NCI-H2107 treated with DMSO at 0.1 percent for 48 hours (cell line): ENCODE measurements around the gene PPM1M.

Experiments
- DNase-seq: peaks from one replicate; lab custom pipeline; 2025; ENCODE audit not compliant: unreplicated experiment; lab: John Stamatoyannopoulos, UW

The PPM1M gene

DNA sequence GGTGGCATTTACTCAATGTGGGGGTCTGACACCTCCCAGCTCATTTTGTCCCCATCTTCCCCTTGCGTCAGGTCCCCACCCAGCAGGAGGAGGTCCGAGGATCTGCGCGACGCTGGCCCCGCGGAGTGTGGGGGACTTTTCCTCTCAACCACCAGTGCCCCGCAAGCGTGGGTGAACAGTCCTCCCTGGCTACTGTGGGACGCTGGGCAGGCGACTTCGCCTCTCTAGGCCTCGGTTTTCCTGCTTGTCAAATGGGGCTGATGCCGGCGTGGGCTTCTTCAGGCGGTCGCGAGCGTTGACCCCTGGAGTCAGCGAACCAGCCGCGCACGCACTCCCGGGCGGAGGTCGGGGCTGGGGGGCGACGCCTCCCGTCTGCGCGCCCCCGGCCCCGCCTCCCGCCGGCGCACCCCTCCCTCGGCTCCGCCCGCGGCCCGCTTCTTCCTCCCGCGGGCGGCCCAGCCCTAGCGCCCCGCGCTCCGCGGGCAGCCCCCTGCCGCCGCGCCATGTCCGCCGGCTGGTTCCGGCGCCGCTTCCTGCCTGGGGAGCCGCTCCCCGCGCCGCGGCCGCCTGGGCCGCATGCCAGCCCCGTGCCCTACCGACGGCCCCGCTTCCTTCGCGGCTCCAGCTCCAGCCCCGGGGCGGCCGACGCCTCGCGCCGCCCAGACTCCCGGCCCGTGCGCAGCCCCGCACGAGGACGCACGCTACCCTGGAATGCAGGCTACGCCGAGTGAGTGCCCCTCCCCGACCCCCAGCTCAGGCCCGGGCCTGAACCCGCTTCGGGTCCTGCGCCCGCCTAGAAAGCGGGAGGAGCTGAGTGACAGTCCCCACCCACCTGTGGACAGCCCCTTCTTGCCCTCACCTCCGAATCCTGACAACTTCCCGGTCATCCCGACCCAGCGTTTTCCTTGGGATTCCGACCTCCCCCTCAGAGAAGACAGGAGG lies at the start of gene PPM1M:
PPM1M (plus strand) TSS at position 438 of the 942 bp plus-strand sequence; CDS start at position 504, 66 bp downstream.
- DNase-seq = no peak

- no peak for DNase-seq
Observed at GRCh38 chr3:52195823-52196331, 49.7 kb upstream of the PPM1M start.

GRCh38 chr3:52196977-52197376 lies 48.6 kb upstream of the PPM1M start:
- no peak for DNase-seq

DNA sequence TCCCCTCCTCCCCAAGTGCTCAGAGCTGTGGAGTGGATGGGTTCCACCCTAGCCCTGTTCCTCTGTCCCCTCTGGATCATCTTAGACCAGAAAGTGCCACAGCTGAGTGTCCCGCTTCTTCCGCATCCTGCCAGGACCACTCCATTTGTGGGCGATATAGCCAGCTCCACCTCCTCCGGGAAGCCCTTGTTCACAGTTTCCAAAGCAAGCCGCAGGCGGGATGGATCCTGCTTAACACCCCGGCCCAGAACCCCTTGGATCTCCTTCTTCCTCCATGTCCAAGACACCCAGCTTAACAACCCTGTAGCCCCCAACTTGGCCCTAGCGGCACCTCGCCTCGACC lies 48.1 kb upstream of the PPM1M start:
- DNase-seq = no peak

DNA sequence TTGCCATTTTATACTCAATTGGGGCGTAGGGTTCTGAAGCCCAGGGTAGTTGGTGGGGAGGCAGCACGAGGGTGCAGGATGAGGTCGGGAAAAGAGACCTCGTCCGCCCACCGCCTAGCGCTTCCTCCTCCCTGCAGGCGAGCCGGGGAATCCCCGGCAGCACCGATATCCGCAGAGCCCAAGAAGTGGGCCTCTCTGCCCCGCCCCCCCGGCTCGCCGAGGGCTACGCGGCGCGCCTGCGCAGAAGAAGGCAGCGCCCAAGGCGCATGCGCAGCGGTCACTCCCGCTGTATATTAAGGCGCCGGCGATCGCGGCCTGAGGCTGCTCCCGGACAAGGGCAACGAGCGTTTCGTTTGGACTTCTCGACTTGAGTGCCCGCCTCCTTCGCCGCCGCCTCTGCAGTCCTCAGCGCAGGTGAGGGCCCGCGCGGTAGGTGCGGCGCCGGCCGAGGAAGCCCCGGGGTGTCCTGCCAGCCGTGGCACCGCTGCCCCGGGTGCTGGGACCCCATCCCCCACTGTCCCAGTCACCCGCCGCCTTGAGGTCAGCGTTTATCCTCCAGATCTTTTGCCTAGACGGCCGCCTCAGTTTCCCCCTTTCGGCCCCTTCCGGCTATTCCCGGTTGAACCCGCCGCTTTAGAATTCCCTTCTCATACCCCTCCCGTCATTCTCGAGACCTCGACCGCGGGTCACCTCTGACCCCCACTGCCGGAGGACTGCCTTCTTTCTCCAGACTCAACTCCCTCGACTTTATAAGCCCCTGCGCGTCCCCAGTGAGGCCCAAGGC lies 47.5 kb upstream of the PPM1M start, which contains the start of gene ALAS1:
ALAS1 (plus strand) TSS at position 319 of the 784 bp plus-strand sequence. CDS start 1,082 bp downstream, outside the sequence.
- peak; percentile 28 for DNase-seq

GRCh38 chr3:52198643-52199608 lies 46.6 kb upstream of the PPM1M start:
- no peak for DNase-seq

DNA sequence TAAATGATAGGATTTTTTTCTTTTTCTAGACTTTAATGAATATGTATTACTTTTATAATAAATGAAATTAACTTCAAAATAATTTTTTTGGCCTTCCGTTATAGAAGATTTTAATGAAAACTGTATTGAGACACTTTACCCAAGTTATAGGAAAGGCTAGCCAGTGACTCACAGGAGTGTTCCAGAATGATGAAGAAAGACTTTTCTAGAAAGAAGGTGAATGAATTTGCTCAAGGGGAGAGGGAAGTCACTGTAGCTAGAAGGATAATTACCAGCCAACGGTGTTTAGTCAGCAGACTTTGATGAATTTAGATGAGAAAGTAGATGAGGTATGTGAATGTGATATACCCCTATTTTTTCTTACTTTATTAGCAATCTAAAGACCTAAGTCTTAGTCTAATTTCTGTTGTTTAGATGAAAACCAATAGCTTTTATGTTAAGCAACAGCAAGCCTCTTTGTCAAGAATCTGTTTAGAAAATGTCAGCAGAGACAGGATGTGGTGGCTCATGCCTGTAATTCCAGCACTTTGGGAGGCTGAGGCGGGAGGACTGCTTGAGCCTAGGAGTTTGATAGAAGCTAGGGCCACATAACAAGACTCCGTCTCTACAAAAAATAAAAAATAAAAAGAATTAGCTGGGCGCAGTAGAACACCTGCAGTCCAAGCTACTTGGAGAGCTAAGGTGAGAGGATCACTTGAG lies 44.4 kb upstream of the PPM1M start:
- no peak for DNase-seq

GRCh38 chr3:52202384-52203077 lies 43.0 kb upstream of the PPM1M start:
- DNase-seq = no peak

GRCh38 chr3:52203701-52204100 lies 41.9 kb upstream of the PPM1M start:
- DNase-seq = no peak

DNA sequence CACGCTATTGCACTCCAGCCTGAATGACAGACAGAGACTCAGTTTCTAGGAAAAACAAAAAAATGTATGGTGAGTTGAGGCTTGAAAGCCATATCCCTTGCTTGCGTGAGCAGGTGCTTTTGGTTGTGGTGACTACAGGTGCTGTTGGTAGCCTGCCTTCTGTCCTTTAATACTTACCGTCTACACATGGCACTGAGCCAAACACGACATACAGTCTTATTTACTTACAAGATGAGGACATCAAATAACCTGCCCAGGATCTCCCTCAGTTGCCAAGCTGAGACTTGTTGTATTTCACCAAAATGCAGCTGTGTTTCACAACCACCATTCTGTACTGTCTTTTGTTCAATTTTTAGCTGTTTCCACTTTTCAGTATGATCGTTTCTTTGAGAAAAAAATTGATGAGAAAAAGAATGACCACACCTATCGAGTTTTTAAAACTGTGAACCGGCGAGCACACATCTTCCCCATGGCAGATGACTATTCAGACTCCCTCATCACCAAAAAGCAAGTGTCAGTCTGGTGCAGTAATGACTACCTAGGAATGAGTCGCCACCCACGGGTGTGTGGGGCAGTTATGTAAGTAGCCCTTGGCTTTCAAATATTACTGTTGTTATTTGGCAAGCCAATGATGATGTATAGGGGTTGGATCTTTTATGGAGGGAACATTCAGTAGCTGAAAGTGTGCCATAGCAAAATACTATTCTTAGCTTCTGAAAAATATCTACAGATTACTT lies 41.1 kb upstream of the PPM1M start:
- peak; percentile 49 for DNase-seq

DNA sequence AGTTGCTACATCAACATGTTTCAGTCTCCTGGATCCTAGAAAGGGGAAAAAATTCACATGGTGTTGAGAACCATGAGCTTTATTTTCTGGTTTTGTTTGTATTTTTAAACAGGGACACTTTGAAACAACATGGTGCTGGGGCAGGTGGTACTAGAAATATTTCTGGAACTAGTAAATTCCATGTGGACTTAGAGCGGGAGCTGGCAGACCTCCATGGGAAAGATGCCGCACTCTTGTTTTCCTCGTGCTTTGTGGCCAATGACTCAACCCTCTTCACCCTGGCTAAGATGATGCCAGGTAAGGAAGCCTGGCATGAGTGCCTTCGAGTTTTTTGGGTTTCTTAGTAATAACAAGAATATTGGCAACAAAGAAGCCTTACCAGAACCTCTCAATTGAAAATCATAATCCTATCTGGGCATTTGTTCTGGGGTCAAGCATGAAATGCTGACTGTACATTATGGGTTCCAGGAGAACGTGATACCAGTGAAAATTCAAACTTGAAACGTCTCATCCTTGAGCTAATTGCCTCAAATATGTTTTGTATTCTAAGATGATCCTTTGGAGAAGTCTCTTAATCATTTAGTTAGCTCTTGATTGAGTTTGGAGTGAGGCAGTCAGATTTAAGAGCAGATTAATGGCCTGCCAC lies 39.7 kb upstream of the PPM1M start:
- no peak for DNase-seq

DNA sequence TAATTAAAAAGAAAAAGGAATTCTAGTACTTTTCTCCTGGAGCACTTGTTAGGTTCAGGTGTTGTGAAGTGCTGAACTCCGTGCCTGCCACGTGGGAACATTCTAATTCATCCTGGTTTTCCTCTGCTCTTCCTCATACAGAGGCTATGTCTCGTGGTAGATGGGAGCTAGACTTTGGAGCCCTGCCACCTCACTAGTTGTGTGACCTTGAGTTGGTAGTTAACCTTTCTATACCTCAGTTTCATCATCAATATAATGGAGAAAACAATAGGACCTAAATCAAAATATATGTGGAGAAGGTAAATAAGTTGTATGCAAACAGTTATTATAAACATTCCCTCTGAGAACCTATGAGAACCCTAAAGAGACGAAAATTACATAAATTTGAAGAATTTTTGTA lies 37.0 kb upstream of the PPM1M start:
- DNase-seq = no peak

GRCh38 chr3:52210037-52210436 lies 35.5 kb upstream of the PPM1M start:
- peak; percentile 23 for DNase-seq

GRCh38 chr3:52210550-52211046 lies 35.0 kb upstream of the PPM1M start:
- DNase-seq = no peak

GRCh38 chr3:52211268-52211891 lies 34.2 kb upstream of the PPM1M start:
- DNase-seq = no peak

DNA sequence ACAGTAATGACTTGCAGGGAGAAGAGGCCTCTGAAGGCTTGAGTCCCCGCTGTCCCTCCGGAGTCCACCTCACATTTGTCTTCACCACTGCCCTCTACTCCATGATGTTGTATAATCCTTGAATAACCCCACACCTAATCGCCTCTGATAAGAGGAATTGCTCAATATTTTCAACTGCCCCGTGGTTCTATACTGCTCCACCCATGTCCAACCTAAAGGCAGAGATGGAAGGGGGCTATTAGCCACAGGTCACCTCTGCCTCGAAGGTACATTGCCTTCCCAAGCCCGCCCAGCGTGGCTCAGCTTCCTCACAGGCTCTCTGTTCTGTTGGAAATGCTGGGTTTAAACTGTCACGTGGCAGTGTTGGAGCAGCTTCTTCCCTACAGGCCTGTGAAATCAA lies 32.6 kb upstream of the PPM1M start:
- DNase-seq = no peak

DNA sequence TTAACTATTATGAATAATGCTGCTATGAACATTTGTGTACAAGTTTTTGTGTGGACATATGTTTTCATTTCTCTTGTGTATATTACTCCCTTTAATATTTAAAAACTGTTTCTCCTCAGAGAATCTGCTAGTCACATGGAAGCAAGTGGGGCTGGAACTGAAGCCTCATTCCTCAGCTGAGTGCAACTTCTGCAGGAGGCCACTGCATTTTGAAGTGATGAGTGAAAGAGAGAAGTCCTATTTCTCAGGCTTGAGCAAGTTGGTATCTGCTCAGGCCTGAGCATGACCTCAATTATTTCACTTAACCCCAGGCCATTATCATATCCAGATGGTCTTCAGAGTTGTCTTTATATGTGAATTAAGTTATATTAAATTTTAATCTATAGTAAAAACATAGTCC lies 31.7 kb upstream of the PPM1M start:
- no peak for DNase-seq

DNA sequence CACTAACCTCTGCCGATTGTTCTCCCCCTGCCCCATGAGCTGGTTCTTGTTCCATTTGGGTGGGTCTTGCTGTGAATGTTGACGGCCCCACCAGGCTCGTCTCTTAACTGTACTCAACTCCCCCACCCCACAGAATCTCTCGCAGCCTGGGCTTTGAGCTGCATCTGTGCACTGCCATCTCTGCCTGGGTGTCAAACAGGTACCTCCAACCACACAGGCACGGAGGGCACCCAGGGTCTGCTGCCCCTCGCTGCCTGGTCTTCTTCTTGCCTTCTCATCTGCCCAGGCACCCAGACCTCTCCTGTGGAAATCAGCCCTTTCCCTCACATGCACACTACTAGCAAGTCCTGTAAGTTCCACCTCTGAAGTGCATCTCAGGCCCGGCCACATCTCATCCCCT lies 30.2 kb upstream of the PPM1M start:
- DNase-seq = no peak
